ENCODE measurements around the gene TAS1R1. TPM values are rescaled to one million over a fixed set of nuclear protein-coding genes. Genes with fewer than 3 reads are reported as not detected.

The TAS1R1 gene
- polyA plus RNA-seq, 1 donor from 2014 or later: not detected

DNA sequence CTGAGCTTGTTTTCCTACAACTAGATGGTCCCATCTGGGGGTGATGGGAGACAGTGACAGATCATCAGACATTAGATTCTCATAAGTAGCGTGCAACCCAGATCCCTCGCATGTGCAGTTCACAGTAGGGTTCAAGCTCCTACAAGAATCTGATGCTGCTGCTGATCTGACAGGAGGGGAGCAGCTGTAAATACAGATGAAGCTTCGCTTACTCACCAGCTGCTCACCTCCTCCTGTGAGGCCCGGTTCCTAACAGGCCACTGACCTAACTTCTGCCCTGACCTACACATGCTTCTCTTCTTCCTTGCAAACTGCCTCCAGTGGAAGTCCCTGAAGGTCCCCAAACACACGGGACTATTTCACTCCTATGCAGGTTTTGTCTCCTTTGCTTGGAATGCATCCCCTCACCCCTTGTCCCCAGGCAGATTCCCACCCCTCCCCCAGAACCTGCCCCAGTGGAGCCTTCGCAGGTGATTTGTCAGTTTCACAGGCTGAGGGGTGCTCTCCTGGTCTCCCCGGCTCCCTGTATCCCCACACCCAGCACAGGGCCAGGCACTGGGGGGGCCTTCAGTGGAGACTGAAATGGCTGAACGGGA lies 19.0 kb downstream of the TAS1R1 start:
- H3K4me3 ChIP-seq (ENCODE audit: low read length): no peak overlapping the region
- H2AFZ ChIP-seq (ENCODE audit: low read depth, low read length): no peak overlapping the region
- H3K9ac ChIP-seq (ENCODE audit: low read length): no peak overlapping the region
- H3K36me3 ChIP-seq (ENCODE audit: insufficient read depth, low read length): no peaks in the 10 kb centered on the region
- TF ChIP-seq SMC3 (conservative IDR thresholded peaks at IDR 0.05; ENCODE audit: poor library complexity): no peak
- no peak for TF ChIP-seq CTCF (IDR thresholded peaks at IDR 0.05; ENCODE audit: poor library complexity, severe bottlenecking)
- TF ChIP-seq EP300 (conservative IDR thresholded peaks at IDR 0.05; ENCODE audit: poor library complexity, severe bottlenecking): no peak
- TF ChIP-seq RAD21 (conservative IDR thresholded peaks at IDR 0.05): no peak
- TF ChIP-seq, protein P1, sequence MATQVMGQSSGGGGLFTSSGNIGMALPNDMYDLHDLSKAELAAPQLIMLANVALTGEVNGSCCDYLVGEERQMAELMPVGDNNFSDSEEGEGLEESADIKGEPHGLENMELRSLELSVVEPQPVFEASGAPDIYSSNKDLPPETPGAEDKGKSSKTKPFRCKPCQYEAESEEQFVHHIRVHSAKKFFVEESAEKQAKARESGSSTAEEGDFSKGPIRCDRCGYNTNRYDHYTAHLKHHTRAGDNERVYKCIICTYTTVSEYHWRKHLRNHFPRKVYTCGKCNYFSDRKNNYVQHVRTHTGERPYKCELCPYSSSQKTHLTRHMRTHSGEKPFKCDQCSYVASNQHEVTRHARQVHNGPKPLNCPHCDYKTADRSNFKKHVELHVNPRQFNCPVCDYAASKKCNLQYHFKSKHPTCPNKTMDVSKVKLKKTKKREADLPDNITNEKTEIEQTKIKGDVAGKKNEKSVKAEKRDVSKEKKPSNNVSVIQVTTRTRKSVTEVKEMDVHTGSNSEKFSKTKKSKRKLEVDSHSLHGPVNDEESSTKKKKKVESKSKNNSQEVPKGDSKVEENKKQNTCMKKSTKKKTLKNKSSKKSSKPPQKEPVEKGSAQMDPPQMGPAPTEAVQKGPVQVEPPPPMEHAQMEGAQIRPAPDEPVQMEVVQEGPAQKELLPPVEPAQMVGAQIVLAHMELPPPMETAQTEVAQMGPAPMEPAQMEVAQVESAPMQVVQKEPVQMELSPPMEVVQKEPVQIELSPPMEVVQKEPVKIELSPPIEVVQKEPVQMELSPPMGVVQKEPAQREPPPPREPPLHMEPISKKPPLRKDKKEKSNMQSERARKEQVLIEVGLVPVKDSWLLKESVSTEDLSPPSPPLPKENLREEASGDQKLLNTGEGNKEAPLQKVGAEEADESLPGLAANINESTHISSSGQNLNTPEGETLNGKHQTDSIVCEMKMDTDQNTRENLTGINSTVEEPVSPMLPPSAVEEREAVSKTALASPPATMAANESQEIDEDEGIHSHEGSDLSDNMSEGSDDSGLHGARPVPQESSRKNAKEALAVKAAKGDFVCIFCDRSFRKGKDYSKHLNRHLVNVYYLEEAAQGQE (IDR thresholded peaks at IDR 0.05; ENCODE audit: borderline replicate concordance): no peak
- TF ChIP-seq MXI1 (conservative IDR thresholded peaks at IDR 0.05; ENCODE audit: poor library complexity, severe bottlenecking): no peak
- TF ChIP-seq POLR2AphosphoS5 (IDR thresholded peaks at IDR 0.05): no peak
- no peak for TF ChIP-seq TAF1 (IDR thresholded peaks at IDR 0.05; ENCODE audit: low read depth)
- TF ChIP-seq EZH2 (IDR thresholded peaks at IDR 0.05; ENCODE audit: borderline replicate concordance, insufficient read depth, low read length, poor library complexity, severe bottlenecking): no peak
- H3K9me2 ChIP-seq (ENCODE audit: insufficient read depth, low read length): no peaks in the 10 kb centered on the region
- H3F3A ChIP-seq (ENCODE audit: insufficient read depth, low read length, poor library complexity, severe bottlenecking): no peaks in the 10 kb centered on the region
- no peaks in the 10 kb centered on the region for H4K20me1 ChIP-seq (ENCODE audit: insufficient read depth)
- H3K27ac ChIP-seq (ENCODE audit: low read length): no peak overlapping the region
- H3K4me2 ChIP-seq (ENCODE audit: low read length): no peak overlapping the region
- no peaks in the 10 kb centered on the region for H3K9me3 ChIP-seq (ENCODE audit: low read length)
- no peaks in the 10 kb centered on the region for H3K27me3 ChIP-seq (ENCODE audit: insufficient read depth, low read depth, low read length)
- no peaks in the 10 kb centered on the region for H3K79me2 ChIP-seq (replicated peaks; ENCODE audit: insufficient read depth, low read length)

- no peaks in the 10 kb centered on the region for H3F3A ChIP-seq (ENCODE audit: insufficient read depth, low read length, poor library complexity, severe bottlenecking)
- H4K20me1 ChIP-seq (ENCODE audit: insufficient read depth): no peaks in the 10 kb centered on the region
- TF ChIP-seq CTCF (IDR thresholded peaks at IDR 0.05; ENCODE audit: poor library complexity, severe bottlenecking) (no peak), EZH2 (IDR thresholded peaks at IDR 0.05; ENCODE audit: borderline replicate concordance, insufficient read depth, low read length, poor library complexity, severe bottlenecking) (no peak), RAD21 (conservative IDR thresholded peaks at IDR 0.05) (no peak), TAF1 (IDR thresholded peaks at IDR 0.05; ENCODE audit: low read depth) (no peak), POLR2AphosphoS5 (IDR thresholded peaks at IDR 0.05) (no peak), SMC3 (conservative IDR thresholded peaks at IDR 0.05; ENCODE audit: poor library complexity) (no peak), EP300 (conservative IDR thresholded peaks at IDR 0.05; ENCODE audit: poor library complexity, severe bottlenecking) (no peak), MXI1 (conservative IDR thresholded peaks at IDR 0.05; ENCODE audit: poor library complexity, severe bottlenecking) (no peak)
- TF ChIP-seq, protein P1 (IDR thresholded peaks at IDR 0.05; ENCODE audit: borderline replicate concordance): no peak
Measured at GRCh38 chr1:6574818-6575217, 19.7 kb downstream of the TAS1R1 start.

More at GRCh38 chr1:6574818-6575217, 19.7 kb downstream of the TAS1R1 start:
- Histone ChIP-seq H3K79me2 (replicated peaks; ENCODE audit: insufficient read depth, low read length) (no peaks in the 10 kb centered on the region), H3K36me3 (ENCODE audit: insufficient read depth, low read length) (no peaks in the 10 kb centered on the region), H3K9me2 (ENCODE audit: insufficient read depth, low read length) (no peaks in the 10 kb centered on the region), H3K9ac (ENCODE audit: low read length) (no peak overlapping the region), H3K4me3 (ENCODE audit: low read length) (no peak overlapping the region), H3K27ac (ENCODE audit: low read length) (no peak overlapping the region), H2AFZ (ENCODE audit: low read depth, low read length) (no peak overlapping the region), H3K9me3 (ENCODE audit: low read length) (no peaks in the 10 kb centered on the region), H3K4me2 (ENCODE audit: low read length) (no peak overlapping the region), H3K27me3 (ENCODE audit: insufficient read depth, low read depth, low read length) (no peaks in the 10 kb centered on the region)

Data from neural cell (in vitro differentiated cells).